Stimulated activated CD4-positive, alpha-beta T cell treated with anti-CD3 and anti-CD28 coated beads, Interleukin-4, amount 100 ng/mL, for 4 hours (primary cell): Measurements from ENCODE around the gene CFAP90.
A peak's percentile ranks its signal among the peaks of the same experiment; 100 is the strongest.

Experiments
- DNase-seq, 2 experiments: peaks; one replicate each; pipeline ENCODE4 v3.0.0-alpha.2; 2020

The CFAP90 gene

DNA sequence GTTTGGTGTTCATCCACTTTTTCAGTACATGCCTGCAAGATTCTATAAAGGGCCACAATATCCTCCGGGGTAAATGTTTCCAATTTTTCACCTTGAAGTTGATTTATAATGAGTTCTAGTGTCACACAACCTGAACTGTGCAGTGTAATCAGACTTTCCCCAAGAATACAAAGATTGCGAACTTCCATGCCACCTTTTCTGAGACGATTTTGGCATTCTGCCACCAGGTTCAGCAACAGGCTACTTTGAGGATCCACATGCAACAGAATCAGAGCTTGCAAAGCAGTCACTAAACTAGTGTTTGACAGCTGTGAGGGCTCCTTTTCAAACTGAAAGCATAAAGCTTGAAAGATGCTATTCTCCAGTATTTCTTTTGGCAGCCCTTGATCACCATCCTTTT, 16.3 kb upstream of the CFAP90 start:
- DNase-seq: no peak

DNA sequence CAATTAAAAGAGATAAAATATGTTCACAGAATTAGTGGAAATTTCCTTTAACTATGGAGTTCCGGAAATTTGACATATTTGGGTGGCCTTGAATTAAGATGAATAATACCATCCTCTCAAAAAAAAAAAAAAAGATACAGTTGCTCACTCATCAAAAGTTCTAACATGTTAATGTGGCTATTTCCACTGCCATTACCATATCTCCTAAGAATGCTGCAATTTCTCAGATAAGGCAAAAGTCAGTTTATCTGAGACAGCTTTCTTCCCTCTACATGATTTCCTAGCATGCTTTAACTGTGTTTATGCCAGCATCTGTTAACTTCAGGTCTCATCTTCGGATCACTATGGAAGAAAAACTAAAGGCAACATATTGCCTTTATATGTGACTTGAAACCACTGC, 15.3 kb upstream of the CFAP90 start:
- no peak for DNase-seq

DNA sequence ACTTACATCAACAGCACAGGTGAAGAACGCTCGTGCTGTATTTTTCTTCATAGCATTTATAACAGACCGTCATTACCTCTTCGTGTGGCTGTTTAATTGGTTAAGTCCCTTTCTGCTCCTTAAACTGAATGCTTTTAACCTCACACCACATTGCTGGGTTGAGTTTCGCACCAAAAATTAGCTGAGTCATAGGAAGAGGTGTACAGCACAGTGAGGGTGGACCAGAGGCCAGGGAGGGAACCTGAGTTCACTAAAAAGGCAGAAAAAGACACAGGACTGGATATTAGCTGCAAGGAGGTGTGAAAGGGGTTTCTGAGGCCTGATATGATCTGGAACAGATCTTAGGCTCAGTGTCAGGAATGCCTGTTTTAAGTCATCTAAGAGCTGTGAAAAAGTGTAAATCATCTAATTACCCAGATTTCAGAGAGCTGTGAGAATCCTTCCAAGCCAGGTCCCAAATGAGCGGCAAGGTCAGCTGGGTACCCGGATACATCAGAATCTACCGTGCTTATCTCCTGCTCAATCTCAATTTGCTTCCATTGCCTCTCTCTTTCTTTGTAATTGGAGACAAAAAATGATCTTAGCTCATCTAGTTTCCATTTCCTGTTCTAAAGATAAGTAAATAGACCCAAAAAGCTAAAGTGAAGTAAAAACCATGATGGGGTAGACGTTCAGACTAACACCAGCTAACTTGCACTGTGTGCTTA, 7.1 kb upstream of the CFAP90 start:
- no peak for DNase-seq

DNA sequence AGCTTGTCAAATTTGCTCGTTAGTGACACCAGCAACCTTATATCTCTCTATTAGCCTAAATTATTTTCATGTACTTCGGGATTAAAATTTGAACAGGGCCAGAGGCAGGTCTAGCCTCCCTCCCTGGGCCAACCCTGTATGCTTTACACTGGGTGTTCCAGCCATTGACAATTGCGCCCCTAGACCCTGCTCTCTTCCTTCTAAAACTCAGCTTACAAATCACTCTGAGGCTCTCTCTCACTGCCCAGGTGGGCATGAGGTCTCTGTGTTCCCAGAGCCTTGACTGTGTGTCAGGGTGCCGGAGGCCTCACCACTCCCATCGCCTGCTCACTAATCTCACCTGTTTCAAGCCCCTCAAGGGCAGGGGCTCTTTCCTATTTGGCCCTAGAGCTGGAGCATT, 6.4 kb upstream of the CFAP90 start:
- DNase-seq: no peak

DNA sequence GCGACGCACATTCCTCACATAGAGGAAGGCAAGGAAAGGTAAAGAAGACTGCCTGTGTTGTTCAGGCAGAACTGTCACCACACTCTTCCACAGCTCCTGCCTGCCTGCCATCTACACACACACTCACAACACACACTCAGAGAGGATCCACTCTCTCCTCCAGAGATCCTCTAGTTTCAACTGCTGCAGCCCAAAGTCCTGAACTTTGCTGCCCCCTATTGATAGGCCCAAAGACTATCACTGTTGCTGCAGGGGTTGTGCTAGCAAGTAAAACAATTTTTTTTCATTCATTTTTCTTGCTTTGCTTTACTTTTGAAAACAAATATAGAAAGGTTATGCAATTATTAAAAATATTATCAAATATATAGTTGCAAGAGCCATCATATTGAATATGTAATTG, 5.9 kb upstream of the CFAP90 start:
- DNase-seq: peak in 1 of 2 experiments; percentile 24

DNA sequence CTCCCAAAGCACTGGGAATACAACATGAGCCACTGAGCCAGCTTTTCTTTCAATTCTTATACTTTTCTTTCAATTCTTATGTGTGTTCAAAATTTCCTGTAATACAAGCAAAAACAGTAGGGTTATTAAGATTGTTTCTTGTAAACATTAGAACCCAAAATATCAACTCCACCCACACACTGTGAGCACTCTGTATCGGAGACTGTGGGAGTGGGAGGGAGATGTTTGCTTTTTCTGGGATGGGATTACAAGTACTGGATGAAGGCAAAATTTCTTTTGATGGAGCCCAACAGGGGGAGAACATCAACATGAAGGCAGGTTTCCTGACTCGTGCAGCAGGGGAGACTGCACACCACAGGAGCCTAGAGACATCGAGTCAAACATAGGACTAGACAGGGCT, 4.7 kb upstream of the CFAP90 start:
- no peak for DNase-seq

DNA sequence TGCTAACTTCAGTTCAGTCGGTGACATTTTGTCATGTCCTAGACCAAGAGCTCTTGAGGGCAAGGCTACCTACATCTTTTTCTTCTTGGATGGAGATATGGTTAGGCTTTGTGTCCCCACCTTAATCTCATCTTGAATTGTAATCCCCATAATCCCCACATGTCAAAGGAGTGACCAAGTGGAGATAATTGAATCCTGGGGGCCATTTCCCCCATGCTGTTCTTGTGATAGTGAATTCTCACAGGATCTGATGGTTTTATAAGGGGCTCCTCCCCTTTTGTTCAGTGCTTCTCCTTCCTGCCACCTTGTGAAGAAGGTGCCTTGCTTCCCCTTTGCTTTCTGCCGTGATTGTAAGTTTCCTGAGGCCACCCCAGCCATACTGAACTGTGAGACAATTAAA, 2.1 kb upstream of the CFAP90 start:
- no peak for DNase-seq

DNA sequence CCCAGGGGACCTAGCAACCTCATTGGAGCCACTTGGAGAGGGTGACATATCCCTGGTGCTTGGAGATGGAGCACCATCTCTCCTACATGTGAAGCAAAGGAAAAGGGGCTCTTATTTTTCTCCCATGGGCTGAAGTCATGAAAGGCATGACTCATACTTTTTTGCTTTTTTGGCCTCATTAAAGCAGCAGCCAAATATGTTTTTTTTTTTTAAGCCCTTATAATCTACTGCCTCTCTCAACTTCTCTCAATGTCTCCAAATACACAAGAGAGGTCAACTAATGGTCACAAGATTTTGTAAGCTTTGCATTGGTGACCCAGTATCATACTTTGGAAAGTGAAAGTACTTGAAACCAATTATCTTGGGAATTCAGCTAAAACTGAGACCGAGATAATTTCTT, 1.6 kb upstream of the CFAP90 start:
- DNase-seq: no peak

DNA sequence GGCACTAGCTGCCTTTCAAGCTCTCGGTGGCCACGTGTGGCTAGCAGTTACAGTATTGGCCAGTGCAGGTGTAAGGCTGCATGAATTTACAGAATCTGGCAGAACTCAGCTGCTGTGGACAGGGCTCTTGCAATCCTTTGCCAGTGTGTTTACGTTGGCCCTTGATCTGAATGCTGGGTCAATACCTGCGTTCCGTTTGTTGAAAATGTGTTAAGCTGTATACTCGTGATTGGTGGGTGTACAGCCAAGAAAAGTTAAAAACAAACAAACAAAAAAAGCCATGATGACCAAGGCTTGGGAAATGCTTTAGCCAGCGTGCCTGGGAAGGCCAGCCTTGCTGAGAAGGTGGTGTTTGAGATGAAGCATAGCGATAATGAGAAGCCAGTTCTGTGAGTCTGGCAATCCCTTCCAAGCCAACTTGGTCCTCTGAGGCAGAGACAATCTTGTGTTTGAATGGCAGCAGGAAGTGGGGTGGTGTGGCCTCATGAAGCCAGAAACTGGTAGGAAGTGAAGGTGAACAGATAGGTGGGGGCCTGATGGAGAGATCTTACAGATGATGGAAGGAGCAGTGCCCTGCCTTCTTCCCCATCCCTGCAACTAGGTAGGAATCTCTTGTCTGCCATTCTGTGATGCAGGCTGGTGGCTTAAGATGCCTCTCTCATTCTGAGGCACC, 820 bp upstream of the CFAP90 start:
- DNase-seq: no peak

DNA sequence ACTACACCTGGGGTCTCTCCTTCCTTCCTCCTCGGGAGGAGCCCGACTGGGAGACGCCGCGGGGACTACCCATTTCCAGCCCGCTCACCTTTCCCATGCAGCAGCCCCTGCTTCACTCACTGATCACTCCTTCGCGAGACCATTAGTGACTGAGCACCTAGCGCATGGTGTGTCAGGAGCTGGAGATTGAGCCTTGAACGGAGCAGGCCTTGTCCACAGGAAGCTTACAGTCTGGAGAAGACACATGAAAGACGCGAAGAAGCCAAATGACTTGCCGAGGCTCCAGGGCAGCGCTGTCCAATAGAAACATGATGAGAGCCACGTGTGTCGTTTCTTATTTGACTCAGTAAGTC, 283 bp upstream of the CFAP90 start:
- DNase-seq: no peak

DNA sequence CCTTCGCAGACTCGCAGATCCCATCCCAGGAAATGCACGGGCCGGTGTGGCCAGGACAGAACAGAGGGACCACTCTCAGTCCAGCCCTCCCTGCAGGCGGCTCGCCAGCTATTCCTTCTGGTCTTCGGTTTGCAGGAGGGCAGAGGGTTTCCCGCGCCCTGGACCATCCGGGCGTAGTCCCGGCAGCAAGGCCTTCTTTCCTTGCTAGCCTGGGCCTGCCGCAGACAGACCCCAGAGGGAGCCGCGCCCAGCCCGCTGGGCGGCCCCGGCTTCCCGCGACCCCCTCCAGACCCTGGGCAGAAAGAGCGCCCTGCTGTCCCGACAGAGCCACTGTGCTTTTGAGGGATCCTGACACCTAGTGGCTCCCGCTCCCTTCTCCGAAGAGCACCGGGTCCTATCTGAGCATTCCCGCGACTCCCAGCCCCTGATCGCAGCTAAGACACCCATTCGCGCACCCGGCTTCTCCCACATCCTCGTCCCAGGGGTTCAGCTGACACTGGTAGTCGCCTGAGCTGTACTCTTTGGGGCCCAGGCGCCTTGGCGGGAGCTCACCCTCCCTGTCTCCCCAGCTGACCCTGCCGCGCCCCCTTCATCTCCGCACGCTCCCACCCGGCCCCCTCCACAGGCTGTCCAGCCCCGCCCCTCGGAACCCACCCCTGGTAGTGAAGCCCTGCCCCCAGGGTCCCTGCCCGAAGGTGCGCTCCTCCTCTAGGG, 1.1 kb downstream of the CFAP90 start:
- DNase-seq: no peak

DNA sequence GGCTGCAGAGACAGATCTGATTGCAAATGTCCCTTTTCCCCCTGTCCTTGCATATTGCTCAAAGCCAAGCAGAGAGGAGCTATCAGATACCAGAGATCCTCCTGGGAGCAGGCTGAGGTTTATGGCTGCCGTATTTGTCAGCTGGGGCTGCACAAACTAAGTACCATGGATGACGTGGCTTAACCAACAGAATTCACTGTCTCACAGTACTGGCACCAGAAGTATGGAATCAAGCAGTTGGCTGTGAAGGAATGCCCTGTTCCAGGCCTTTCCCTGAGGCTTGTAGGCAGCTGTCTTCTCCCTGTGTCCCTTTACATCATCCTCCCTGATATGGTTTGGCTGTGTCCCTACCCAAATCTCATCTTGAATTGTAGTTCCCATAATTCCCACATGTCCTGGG, 2.6 kb downstream of the CFAP90 start:
- no peak for DNase-seq

DNA sequence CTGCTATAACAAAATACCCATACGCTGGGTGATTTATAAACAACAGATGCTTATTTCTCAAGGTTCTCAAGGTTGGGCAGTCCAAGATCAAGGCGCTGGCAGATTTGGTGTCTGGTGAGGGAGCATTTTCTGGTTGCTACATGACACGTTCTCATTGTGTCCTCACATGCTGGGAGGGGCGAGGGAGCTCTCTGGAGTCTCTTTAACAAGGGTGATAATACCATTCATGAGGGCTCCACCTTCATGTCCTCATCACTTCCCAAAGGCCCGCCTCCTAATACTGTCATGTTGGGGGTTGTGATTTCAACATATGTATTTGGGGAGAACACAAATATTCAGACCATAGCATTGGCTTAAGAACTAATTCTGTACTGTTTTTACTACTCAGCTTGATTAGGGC, 4.6 kb downstream of the CFAP90 start:
- DNase-seq: no peak

DNA sequence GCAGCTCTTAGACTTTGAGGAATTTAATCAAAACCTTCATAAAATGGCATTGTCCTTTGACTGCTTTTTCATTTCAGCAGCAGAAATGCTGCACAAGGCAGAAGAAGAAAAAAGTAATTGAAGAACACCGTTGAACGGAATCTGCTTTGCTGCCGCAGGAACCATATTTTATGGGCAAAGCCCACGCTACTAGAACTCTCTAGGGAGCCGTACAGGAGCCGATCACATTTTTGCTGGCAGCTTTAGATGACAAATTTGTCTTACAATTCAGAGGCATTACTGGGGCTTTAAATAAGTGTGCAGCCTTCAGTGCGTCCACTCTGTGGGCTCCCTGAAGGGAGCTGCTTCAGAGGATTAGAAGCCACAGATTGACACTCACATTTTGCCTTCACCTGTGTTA, 5.4 kb downstream of the CFAP90 start:
- DNase-seq: no peak

DNA sequence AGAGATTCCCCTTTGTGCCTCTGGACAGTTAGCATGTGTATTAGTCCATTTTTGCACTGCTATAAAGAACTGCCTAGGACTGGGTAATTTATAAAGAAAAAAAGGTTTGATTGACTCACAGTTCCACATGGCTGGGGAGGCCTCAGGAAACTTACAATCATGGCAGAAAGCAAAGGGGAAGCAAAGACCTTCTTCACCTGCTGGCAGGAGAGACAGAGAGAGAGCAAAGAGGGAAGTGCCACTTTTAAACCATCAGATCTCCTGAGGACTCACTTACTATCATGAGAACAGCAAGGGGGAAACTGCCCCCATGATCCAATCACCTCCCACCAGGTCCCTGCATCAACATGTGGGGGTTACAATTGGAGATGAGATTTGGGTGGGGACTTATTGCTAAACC, 6.0 kb downstream of the CFAP90 start:
- DNase-seq: no peak

DNA sequence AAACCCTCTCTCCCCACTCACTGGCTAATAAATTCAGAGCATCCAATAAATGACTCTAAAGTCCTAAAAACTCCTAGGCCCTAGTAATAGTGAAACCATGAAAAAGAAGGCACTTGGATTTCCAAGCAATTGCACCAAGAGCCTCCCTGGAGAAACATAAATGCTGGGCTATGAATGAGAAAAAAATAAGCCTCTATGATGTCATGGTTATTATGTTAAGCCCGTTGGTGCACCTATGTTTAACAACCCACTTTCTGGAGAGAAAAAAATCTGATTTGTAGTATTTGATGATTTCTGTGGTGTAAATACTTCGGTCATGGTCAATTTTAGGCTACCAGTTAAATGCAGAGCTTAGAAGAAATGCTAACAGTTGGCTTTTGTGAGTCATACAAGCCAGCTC, 8.4 kb downstream of the CFAP90 start:
- DNase-seq: no peak

DNA sequence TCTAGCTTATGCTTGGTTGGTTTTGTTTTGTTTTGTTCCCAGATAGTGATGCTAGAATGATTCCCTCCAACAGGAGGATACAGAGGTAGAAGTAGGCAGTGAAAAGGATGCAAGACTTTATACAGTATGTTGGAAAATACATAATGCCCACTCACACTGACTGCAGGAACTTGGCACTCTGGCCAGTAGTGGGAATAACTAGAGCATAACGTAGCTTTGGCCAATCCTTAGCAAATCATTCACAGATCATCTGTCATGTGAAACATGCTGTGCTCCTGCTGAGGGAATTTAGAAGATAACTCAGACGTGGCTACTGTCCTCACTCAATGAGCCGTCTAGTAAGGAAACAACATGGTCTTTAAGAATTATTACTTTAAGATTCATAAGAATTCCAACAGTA, 13.5 kb downstream of the CFAP90 start:
- no peak for DNase-seq

DNA sequence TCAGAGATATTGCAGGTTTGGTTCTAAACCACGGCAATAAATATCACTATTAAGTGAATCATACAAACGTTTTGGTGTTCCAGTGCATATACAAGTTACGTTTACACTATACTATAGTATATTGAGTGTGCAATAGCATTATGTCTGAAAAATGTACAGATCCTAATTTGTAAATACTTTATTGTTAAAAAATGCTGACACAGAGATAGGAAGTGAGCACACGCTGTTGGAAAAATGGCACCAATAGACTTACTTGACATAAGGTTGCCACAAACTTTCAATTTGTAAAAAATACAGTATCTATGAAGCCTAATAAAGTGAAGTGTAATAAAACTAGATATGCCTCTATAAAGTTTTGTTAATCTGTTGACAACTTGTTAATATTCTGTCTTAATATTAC, 16.0 kb downstream of the CFAP90 start:
- DNase-seq: no peak

DNA sequence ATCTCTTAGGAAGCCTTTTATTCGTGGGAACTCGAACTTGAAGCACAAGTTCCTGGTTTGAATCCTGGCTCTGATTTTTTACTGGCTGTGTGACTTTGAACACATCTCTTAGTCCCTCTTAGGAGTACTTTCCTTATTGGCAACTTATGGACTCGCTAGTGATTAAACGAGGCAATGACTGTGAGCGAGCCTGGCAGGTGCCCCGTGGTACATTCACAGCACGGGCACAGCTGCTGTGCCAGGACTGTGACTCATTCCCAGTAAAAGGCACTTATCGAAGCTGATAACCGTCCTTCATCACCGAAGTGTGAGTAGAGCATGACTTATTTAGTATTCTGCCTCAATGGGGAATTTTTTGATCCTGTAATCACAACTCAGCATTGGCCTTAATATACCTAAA, 22.7 kb downstream of the CFAP90 start:
- DNase-seq: no peak

DNA sequence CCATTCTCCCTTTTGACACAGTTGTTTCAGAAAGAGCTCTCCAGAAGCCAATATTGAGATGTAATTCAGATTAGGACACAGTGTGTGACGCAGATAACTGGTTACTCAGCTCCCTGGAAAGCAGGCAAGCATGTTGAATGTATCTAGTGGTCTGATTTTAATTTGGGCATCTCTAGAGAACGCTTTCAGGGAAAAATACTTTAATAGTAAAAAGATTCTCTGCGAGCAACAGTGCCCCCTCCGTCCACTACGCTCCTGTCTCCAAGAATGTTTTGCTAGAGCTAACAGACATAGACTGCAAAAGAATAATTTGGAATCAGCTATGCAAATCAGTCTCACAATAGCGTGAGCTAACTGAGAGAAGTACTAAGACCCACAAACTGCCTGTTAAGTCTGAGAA, 23.3 kb downstream of the CFAP90 start:
- no peak for DNase-seq

DNA sequence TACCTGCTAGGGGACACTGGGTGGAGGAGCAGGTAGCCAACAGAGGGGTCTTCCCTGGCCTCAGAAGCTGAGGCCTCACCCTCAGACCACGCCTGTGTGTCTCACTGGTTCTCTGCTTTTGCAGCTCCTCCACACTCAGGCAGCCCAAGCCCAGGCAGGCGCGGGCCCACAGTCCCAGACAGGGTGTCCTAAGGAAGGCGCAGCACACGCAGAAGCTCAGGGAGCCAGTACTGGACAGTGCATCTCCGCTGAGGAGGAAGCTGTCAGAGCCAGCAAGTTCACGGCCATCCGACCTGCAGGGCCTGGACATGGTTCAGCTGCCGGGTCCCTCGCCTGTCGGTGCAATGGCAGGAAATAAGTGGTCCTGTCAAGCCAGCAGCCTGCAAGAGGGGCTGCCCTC, 25.3 kb downstream of the CFAP90 start:
- no peak for DNase-seq

DNA sequence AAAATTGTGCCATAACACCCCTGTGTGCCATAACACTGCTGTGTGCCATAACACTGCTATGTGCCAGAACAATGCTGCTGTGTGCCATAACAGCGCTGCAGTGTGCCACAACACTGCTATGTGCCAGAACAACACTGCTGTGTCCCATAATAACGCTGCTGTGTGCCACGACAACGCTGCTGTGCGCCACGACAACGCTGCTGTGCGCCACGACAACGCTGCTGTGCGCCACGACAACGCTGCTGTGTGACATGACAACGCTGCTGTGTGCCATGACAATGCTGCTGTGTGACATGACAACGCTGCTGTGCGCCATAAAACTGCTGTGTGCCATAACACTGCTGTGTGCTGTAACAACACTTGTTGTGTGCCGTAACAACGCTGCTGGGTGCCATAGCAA, 25.9 kb downstream of the CFAP90 start:
- DNase-seq: no peak

DNA sequence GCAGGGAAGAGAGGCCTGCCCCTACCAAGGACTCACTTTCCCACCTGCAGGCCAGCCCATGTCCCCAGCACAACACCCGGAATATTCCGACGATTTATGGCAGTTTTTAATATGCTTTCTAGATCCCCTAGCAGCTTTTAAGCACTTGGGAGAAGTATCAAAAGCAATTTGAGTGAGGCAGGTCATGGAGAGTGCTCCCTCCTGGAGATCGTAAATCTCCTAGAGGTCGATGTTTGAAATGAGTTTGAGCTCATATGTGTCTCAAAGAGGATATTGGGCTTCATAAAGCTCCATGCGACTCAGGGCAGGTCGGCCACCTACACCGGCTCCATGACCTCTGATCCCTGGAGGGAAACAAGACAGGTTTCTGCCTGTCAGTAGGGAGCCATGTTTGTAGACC, 27.3 kb downstream of the CFAP90 start:
- no peak for DNase-seq

DNA sequence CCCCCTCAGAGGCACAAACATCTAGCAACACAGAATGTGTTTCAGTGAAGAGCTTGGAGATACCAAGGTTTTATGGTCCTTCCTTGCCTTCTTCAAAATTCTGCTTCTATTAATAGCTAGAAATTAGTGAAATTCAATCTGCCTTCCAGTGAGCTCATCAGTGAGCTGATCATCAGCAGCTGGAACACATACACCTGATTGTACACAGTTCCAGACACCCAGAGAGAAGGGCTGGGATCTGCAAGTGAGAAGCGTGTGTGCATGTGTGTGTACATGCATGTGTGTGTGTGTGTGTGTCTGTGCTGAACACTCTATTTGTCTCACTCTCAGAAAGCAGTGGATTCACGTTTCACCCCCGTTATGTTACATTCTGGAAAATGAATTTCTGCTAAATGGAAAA, 28.5 kb downstream of the CFAP90 start:
- no peak for DNase-seq

DNA sequence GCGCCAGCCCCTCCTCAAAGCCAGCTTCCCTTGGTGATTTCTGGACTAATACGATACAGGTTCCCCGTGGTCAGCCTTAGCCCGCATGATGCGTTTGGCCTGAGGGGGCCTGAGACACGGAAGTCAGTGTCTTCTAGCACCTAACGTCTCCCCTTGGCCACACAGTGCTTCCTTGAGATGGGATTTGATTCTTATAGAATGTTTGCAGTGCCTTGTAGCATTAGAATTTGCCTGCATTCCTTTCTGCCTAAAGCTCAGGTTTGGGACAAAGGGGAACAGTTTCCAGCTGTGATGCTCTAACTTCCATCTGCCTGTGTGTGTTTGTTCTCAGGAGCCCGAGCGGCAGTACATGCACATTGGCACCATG, 34.4 kb downstream of the CFAP90 start:
- DNase-seq: no peak
